Activated T-cell treated with anti-CD3 and anti-CD28 coated beads for 1 hour (primary cell): ENCODE data around the gene DNAJB6.
A peak's percentile ranks its signal among the peaks of the same experiment; 100 is the strongest.

Experiments
- DNase-seq: peaks from one replicate; pipeline ENCODE4 v3.0.0-alpha.2; 2020; ENCODE audit warnings: low read depth

Gene DNAJB6

DNA sequence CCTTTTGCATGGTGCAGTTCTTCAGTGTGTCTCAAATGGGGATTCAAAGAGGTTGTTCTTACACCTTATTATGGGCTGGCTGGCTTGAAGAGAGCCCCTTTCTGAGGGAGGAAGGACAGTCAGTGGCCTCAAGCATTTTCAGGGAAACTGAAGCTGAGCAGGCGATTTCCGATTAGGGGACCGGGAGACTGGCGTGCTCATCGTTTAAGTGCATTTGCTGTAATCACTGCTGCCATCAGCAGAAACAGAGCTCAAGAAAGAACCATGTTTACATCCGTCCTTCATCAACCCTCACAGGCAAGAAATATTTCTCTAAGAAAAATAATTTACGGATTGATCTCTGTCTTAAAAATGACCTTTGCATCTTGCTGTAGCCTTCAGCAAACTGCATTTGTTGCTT lies 32.2 kb downstream of the DNAJB6 start:
- DNase-seq = no peak

DNA sequence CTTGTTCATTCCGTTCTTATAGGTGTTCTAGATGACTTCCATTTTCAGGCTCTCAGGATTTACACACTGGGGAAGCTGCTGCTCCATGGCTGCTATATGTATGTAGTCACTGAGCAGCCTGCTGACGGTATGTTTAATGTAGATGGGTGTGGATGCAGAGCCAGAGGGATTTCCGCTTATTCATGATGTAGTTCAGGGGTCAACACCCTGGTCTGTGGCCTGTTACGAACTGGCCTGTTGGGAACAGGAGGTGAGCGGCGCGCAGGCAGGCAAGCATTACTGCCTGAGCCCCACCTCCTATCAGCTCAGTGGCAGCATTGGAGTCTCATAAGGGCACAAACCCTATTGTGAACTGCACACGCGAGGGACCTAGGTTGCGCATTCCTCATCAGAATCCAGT lies 33.9 kb downstream of the DNAJB6 start:
- DNase-seq = no peak

DNA sequence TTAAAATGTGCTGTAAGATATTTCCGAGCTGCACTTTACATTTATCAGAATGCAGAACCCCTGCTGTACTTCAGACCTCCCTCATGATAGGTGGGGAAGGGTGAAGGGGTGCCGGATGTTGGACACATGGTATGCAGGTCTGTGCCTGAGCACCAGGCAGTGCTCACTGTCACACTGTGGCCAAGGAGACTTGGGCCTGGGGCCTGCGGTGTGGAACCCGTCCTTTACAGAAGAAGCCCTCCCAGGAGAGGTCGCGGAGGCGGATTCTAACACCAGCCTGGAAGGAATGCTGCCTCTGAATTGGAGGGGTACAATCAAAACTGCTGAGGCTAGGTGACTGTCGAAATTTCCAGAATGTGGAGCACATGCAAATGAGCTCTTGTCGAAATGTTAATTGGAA lies 34.5 kb downstream of the DNAJB6 start:
- DNase-seq = no peak

DNA sequence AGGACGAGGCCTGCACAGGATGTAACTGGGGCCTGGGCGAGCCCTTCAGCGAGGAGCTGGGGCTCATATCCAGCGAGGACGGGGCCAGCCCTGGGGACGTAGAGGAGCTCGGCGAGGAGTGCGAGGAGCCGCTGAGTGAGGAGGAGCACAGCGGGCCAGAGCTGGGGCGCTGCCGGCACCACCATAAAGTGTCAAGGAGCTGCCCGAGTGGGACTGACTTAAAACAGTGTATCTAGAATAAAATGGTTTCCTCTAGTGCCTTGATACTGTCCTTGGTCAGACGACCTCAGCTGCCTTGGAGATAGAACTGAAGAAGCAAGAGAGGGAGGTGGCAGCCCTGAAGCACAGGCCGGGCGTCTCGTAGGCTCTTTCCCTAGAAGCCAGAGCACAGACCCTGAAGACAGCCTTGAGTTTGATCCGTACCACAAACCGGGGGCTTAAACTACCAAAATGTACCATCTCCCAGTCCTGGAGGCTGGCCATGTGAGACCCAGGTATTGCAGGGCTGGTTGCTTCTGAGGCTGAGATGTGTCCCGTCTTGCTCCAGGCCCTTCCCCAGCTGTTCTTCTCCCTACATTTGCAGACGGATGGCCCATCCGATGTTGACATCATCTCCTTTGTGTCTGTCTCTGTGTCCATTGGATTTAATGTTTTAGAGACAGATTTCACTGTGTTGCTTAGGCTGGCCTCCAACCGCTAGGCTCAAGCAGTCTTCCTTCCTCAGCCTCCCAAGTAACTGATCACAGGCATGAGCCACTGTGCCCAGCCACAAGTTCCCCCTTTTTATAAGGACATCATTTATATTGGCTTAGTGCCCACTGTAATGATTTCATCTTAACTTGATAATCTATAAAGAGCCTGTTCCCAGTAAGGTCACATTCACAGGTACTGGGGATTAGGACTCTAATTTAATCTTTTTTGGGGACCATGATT lies 35.8 kb downstream of the DNAJB6 start:
- DNase-seq = no peak

DNA sequence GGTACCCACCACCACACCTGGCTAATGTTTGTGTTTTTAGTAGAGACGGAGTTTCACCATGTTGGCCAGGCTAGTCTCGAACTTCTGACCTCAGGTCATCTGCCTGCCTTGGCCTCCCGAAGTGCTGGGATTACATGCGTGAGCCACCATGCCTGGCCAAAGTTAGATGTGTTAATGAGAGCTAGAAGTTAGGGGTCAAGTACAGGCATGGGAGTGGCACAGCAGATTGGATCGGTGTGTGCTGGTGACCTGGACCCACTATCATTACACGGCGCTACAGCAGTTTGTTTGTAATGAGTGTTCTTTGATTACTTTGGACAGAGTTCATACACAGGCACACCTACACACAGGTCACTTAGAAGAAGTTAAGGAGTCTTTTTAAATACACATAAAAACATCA lies 36.7 kb downstream of the DNAJB6 start:
- DNase-seq = no peak

DNA sequence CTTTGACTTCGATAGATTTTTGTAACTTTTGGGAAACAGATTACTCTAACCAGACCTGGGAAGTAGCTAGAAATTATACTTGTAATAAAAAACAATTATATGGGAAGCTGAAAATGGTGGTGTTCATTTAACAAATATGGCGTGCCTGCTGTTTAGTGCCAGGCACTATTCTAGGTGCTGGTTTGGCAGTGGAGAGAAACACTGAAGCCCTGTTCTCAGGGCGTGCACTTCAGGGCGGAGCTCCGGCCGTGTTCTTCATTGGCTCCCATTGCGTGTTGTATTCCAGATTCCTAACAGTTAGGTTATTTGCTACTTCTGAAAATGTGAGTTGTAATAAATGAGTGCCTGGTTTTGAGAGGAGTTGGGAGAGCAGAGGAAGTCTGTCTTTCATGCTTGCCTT lies 38.6 kb downstream of the DNAJB6 start:
- DNase-seq = no peak

DNA sequence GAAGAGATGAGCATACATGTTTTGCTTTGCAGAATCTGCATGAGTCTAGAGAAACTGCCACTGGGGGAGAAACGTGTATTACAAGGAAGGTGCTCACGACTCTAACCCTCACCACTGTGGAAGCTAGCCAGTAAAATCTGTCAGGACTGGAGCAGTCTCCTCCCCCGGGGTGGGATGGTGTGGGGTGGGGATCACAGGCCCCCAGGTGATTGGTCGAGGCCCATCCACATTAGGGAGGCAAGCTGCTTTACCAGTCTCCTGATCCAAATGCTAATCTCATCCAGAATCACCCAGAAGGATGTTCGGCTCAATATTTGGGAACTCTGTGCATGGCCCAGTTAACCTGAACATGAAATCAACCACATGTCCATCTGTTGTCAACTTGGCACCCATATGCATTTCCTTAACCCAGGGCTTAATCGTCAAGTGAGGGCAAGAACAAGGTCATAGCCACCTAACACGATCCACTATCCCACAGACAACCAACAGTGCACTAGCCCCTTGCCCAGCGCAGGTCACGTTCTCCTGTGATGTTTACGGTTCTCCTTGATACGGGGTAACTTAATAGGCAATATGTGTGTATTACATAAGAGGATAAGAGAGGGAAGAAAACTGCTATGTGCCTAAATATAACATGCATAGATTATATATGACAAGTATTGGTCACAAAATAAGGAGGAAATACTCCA lies 40.8 kb downstream of the DNAJB6 start:
- no peak for DNase-seq

DNA sequence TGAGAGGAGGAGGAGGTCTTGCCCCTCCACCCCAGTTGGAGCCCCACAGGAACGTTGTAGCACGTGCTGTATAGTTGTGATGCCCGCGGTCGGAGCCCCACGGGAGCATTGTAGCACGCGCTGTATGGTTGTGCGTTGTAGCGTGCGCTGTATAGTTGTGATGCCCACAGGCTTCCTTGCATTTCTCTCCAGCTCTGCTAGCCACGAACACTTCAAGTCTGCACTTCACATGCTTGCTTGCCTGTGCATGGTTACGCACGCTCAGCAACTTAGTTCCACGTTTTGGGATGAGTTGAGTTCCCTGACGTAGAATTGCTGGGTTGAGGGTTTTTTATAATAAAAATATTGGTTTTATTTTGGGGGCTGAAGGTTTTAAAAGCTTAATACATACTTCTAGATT lies 41.6 kb downstream of the DNAJB6 start:
- DNase-seq = no peak

DNA sequence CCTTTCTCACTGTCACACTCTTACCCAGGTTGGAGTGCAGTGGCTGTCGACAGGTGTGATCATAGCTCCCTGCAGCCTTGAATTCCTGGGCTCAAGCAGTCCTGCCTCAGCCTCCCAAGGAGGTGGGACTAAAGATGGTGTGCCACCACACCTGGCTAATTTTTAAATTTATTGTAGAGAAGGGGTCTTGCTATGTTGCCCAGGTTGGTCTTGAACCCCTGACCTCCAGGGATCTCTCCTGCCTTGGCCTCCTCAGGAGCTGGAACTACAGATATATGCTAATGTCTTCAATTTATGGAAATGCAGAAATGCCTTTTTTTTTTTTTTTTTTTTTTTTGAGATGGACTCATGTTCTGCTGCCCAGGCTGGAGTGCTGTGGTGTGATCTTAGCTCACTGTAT lies 42.7 kb downstream of the DNAJB6 start:
- DNase-seq = no peak

DNA sequence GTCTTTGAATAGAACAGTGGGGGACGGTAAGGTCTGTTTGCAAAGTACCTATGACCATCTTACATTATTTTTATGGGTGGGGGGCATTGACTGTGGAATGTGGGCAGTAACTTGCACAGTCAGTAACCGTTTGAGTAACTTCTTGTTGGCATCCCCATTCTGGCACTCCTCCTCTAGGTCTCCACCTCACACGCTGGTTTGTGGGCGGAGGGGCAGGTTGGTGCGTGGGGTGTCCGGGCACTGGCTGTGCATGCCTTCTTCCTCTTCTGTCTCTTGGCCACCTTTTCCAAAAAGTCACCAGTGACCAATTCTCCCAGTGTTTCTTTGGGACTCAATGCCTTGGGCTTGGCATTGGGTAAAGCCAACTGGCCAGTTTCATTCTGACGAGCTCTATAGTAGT lies 43.6 kb downstream of the DNAJB6 start:
- no peak for DNase-seq

DNA sequence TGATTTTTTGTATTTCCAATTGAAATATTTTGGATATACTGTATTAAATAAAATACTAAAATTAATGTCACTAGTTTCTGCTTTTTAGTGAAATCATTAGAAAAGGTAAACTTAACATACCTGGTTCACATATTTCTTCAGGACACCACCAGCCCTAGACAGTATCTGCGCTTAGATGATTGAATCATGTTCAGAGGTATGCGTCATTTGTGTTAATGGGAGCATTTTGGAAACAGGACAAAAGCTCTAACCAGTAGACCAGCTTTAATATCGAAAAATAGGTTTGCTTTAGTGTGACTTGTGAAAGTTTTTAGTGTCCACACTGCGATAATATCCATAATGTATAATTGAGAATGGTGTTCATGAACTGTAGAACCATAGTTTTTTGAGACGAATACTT lies 47.1 kb downstream of the DNAJB6 start:
- DNase-seq = no peak

DNA sequence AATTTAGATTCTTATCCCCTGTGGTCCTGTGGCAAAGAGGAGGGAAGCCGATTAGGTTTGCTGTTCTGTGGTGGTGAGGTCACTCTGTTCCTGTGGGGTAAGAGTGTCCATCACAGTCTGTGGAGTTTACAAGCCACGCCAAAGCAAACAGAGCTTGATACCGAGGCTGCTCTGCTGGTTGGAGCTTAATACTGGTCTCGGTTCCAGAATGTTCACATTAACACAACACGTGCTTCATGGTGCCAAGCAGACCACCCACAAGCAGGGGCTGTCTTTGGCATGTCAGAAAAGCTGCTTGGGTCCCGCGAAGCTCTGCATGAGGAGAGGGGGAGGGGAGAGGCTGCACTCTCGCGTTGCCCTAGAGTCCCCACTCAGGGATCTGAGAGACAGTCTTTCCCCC lies 47.5 kb downstream of the DNAJB6 start:
- DNase-seq = no peak

DNA sequence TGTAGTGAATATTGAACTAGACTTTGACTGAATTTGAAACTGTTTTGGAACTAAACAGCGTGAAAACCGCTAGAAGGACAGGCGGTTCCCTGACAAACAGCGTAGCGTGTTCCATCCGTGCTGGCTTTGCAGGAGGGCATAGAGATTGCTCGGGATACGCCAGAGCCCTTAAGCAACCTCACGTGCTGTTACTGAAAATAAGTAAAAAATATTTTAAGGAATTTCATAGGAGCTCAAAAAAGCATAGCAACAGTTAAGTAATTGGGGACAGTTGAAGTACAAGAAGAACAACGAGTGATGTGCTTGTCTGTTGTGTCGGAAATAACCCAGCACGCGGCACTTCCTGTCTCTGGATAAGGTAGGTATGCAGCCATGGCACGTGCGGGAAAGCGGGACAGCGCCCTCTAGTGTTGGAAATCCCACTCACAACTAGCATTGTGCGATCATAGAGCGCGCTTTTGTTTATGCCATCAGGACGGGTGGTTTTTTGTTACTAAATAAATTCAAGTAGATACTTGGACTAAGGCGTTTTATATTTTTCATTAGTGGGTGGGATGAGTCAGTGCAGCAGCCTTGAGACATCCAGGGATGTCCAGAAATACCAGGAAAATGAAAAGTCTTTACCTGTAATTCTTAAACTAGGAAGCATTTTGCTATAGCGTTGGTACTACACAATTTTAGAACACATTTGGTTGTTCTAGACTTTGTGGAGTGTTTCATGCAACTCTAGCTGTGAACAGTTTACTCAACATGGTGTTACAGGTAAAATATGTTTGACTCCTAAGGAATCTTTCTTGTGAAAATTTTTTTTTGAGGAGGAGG lies 50.4 kb downstream of the DNAJB6 start:
- DNase-seq = peak; percentile 83

DNA sequence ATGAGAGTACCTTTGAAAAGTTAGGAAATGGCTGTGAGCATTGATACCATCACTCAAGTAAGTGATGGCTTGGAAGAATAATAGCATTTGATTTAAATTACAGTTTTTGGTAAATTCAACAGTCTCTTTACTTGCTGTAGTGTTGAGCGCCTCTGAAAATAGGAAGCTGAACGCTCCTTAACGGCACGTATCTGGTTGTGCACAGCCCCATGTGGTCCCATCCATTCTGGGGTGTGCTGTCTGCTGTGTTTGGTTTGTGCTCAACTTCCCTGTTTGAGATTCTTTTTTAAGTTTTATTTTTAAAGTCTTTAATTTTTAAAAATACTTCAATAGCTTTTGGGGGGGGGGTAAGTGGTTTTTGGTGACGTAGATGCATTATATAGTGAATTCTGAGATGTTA lies 51.5 kb downstream of the DNAJB6 start:
- DNase-seq = no peak

DNA sequence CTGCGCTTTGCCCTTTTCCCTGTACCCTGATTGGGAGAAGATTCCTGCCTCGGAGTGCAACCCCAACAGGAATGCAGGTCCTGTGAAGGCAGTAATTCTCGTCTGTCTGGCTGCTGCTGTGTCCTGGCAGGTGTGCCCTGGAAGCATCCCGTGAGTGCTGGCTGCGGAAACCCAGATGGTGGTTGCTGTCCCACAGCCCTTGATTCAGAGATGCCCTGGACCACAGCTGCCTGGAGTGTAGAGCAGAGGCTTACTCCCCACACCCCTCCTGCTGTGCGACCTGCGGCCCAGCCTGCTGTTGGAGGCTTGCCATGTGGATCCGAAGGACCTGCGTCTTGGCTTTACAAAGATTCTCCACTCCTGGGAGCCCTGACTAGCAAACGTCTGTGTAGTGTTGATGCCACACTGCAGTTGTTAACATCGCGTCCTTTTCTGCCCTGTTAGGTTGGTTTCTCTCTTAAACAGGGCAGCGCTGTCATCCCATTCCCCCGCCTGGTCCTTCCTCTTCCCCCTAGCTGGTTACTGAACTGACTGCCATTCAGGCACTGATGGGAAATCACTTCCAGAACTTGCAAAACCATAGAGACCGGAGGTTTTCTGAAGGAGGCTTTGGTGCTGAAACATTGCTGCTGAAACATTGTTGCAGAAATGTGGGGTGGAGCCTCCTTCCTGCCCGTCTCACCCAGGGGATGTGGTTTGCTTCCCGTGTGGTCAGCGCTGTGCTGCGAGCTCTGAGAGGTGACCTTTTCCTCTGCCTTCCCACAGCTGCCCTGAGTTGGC lies 53.3 kb downstream of the DNAJB6 start:
- DNase-seq = no peak

DNA sequence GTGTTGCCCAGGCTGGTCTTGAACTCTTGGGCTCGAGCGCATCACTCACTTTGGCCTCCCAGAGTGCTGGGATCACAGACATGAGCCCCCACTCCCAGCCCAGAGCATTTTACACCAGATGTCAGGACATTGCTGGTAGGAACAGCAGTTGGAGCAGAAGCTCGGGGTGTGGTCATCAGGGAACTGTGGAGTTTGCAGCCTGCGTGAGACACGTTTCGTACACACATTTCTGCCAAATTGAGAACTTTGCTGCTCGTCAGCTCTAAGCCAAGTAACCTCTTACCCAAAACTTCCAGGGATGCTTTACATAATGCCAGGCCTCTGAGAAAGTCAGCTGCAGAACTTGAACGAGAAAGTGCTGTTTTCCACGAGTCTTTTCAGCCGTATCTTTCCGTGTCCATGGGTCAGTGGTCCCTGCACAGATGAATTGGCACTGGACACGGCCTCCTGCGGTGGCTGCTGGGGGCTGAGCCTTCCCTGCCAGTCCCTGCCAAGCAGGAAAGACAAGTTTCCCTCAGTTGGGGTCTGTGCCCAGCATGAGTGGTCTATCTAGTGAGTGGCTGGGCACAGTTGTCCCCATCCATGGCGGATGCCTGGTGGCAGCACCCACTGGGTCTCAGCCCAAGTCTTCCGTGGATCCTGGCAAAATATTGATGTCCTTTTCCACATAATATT lies 54.4 kb downstream of the DNAJB6 start:
- DNase-seq = no peak

DNA sequence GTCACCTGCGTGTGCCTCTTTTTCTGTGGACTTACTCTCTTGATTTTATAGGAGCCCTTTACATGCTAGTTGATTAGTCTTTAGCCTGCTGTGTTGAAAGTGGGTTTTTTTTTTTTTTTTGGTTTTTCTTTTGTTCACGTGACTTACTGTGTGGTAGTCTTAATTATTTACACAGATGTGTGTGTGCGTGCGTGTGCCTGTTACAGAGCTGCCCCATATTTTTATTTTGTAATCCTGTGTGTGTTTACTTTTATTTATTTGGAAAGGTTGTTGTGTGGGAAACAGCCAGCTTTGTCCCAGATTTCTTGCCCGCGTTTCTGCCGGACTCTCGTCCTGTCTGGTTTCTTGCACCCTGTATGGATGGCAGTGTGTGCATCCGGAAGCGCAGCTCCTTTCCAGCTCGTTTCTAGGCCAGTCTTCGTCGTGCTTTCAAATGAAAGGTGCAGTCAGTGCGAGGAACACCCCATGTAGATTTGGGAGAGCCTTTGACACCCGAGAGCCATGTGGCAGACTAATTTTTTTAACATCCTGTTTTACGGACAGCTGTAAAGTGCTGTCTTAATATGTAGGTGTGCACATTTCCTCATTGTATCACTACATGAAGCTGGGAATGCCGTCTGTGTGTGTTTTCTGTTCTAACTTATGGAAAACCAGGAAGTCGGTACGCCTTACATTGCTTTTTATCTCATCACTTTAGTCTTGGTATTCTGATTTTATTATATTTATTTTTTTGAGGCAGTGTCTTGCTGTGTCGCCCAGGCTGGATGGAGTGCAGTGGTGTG lies 55.6 kb downstream of the DNAJB6 start:
- no peak for DNase-seq

DNA sequence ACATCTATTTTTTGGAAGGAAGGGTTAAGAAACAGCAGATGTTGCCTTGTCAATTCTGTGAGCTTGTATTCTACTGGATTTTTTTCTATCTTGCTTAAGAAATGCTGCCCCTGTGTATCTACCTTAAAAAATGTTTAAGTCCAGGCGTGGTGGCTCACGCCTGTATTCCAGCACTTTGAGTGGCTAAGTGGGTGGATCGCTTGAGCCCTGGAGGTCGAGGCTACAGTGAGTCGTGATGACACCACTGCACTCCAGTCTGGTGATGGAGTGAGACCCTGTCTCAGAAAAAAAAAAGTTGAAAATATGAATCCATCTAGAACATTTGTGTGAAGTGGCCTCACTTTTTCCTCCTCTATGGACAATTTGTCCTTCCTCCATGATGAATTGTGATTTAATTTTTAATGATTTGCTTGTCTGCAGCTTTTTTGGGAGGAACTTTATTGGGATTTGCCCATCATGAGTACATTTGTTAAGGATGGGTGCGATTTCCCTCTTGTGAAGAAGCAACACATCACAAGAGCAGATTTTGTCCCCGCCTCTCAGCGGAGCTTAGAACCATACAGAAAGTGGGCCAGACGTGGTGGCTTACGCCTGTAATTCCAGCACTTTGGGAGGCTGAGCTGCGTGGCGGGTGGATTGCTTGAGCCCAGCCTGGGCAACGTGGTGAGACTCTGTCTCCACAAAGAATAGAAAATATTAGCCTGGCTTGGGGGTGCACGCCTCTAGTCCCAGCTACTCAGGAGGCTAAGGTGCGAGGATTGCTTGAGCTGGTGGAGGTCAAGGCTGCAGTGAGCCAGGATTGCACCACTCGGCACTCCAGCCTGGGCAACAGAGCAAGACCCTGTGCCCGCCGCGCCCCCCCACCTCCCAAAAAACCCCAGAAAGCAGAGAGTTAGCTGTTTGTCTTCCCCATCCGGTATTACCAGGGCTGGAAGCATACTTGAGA lies 57.7 kb downstream of the DNAJB6 start:
- DNase-seq = no peak

DNA sequence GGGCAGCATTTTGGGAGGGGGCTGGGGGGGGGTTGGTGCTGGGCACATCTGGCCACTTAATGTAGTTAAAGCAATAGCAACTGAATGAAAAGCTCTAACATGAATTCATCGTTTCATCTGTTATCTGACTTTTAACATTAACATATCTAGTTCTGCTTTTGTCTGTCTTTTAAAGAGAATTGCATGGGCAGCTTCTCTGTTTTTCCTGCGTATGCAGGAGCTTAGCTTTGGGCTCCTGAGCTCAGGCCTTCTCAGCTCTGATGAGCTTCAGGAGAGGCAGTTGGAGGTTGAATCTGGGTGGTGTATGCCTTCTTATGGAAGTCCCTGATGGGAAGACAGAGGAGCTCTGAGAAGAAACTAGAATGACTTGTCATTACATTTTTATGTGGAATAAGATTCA lies 58.4 kb downstream of the DNAJB6 start:
- DNase-seq = no peak
